ENCODE results near the gene DYNLT2B.

- TF ChIP-seq CTCF (IDR thresholded peaks at IDR 0.05) (no peak), POLR2AphosphoS5 (IDR thresholded peaks at IDR 0.05) (no peak)
Observed at GRCh38 chr3:196292286-196292923, 25.6 kb downstream of the DYNLT2B start.
